ENCODE results near the gene NHLH1.

Gene NHLH1

GRCh38 chr1:160402001-160402795 lies 35.3 kb downstream of the NHLH1 start:
- Histone ChIP-seq H3K4me3 (ENCODE audit: control insufficient read depth in 1 of 7, extremely low read depth in 1 of 7, insufficient read depth in 4 of 7, low read depth in 2 of 7, low read length in 6 of 7) (no peak overlapping the region), H3K36me3 (ENCODE audit: control insufficient read depth in 4 of 4, insufficient read depth in 4 of 4, low read length in 3 of 4) (no peaks in the 10 kb centered on the region), H3K27me3 (replicated peaks in 2 of 5; ENCODE audit: control insufficient read depth in 4 of 5, insufficient read depth in 5 of 5, low read length in 4 of 5) (no peaks in the 10 kb centered on the region), H3K4me1 (ENCODE audit: control extremely low read depth in 1 of 4, control insufficient read depth in 4 of 4, insufficient read depth in 4 of 4, low read length in 3 of 4) (peaks cover 1 to 18% (median 16%) of the 10 kb centered on the region in 4 experiments), H3K9me3 (ENCODE audit: control extremely low read depth in 1 of 5, control insufficient read depth in 4 of 5, insufficient read depth in 2 of 5, low read depth in 1 of 5, low read length in 4 of 5) (no peaks in the 10 kb centered on the region), H3K27ac (ENCODE audit: insufficient read depth in 1 of 2, low read depth in 1 of 2, low read length in 2 of 2, poor library complexity in 1 of 2, severe bottlenecking in 2 of 2) (no peak overlapping the region)
- 88% methylated on average over 5 of the region's 9 CpGs for WGBS (ENCODE audit: insufficient coverage)
- CTCF ChIA-PET = interaction anchor here (0.8 kb wide), 1 partner anchor 110 kb away, joined by 3 read pairs; no protein-coding TSS in a partner anchor
- POLR2A ChIA-PET = no interaction called here
- no peak for DNase-seq

GRCh38 chr1:160403244-160403643 lies 36.4 kb downstream of the NHLH1 start:
- H3K36me3 ChIP-seq (ENCODE audit: control insufficient read depth in 4 of 4, insufficient read depth in 4 of 4, low read length in 3 of 4) = no peaks in the 10 kb centered on the region
- 50% methylated on average over 2 of the region's 3 CpGs for WGBS (ENCODE audit: insufficient coverage)
- no peak overlapping the region for H3K27ac ChIP-seq (ENCODE audit: insufficient read depth in 1 of 2, low read depth in 1 of 2, low read length in 2 of 2, poor library complexity in 1 of 2, severe bottlenecking in 2 of 2)
- no peaks in the 10 kb centered on the region for H3K9me3 ChIP-seq (ENCODE audit: control extremely low read depth in 1 of 5, control insufficient read depth in 4 of 5, insufficient read depth in 2 of 5, low read depth in 1 of 5, low read length in 4 of 5)
- ChIA-PET CTCF (no interaction called here), POLR2A (no interaction called here)
- no peak overlapping the region for H3K4me3 ChIP-seq (ENCODE audit: control insufficient read depth in 1 of 7, extremely low read depth in 1 of 7, insufficient read depth in 4 of 7, low read depth in 2 of 7, low read length in 6 of 7)
- DNase-seq = no peak
- H3K4me1 ChIP-seq (ENCODE audit: control extremely low read depth in 1 of 4, control insufficient read depth in 4 of 4, insufficient read depth in 4 of 4, low read length in 3 of 4) = peaks cover 1 to 18% (median 16%) of the 10 kb centered on the region in 4 experiments
- no peaks in the 10 kb centered on the region for H3K27me3 ChIP-seq (replicated peaks in 2 of 5; ENCODE audit: control insufficient read depth in 4 of 5, insufficient read depth in 5 of 5, low read length in 4 of 5)

GRCh38 chr1:160404094-160404493 lies 37.2 kb downstream of the NHLH1 start:
- ChIA-PET POLR2A (interaction anchor here (0.5 kb wide), 1 partner anchor 96 kb away, joined by 5 read pairs; no protein-coding TSS in a partner anchor), CTCF (interaction anchor here (2.0 kb wide), 1 partner anchor 16 kb away, joined by 4 read pairs; no protein-coding TSS in a partner anchor)
- no peak for DNase-seq
- H3K27me3 ChIP-seq (replicated peaks in 2 of 5; ENCODE audit: control insufficient read depth in 4 of 5, insufficient read depth in 5 of 5, low read length in 4 of 5) = no peaks in the 10 kb centered on the region
- WGBS (ENCODE audit: insufficient coverage) = 89% methylated on average over 3 of the region's 3 CpGs
- H3K27ac ChIP-seq (ENCODE audit: insufficient read depth in 1 of 2, low read depth in 1 of 2, low read length in 2 of 2, poor library complexity in 1 of 2, severe bottlenecking in 2 of 2) = no peak overlapping the region
- no peak overlapping the region for H3K4me3 ChIP-seq (ENCODE audit: control insufficient read depth in 1 of 7, extremely low read depth in 1 of 7, insufficient read depth in 4 of 7, low read depth in 2 of 7, low read length in 6 of 7)
- H3K9me3 ChIP-seq (ENCODE audit: control extremely low read depth in 1 of 5, control insufficient read depth in 4 of 5, insufficient read depth in 2 of 5, low read depth in 1 of 5, low read length in 4 of 5) = no peaks in the 10 kb centered on the region
- peaks cover 1 to 16% (median 15%) of the 10 kb centered on the region in 4 experiments for H3K4me1 ChIP-seq (ENCODE audit: control extremely low read depth in 1 of 4, control insufficient read depth in 4 of 4, insufficient read depth in 4 of 4, low read length in 3 of 4)
- no peaks in the 10 kb centered on the region for H3K36me3 ChIP-seq (ENCODE audit: control insufficient read depth in 4 of 4, insufficient read depth in 4 of 4, low read length in 3 of 4)

GRCh38 chr1:160405331-160405877 lies 38.5 kb downstream of the NHLH1 start:
- H3K36me3 ChIP-seq (ENCODE audit: control insufficient read depth in 4 of 4, insufficient read depth in 4 of 4, low read length in 3 of 4) = no peaks in the 10 kb centered on the region
- CTCF ChIA-PET = interaction anchor here (2.0 kb wide), 1 partner anchor 15 kb away, joined by 4 read pairs; no protein-coding TSS in a partner anchor
- H3K27me3 ChIP-seq (replicated peaks in 2 of 5; ENCODE audit: control insufficient read depth in 4 of 5, insufficient read depth in 5 of 5, low read length in 4 of 5) = peaks cover 0 to 3% (median 0%) of the 10 kb centered on the region in 5 experiments
- H3K27ac ChIP-seq (ENCODE audit: insufficient read depth in 1 of 2, low read depth in 1 of 2, low read length in 2 of 2, poor library complexity in 1 of 2, severe bottlenecking in 2 of 2) = no peak overlapping the region
- H3K4me1 ChIP-seq (ENCODE audit: control extremely low read depth in 1 of 4, control insufficient read depth in 4 of 4, insufficient read depth in 4 of 4, low read length in 3 of 4) = peaks cover 1 to 11% (median 8%) of the 10 kb centered on the region in 4 experiments
- H3K4me3 ChIP-seq (ENCODE audit: control insufficient read depth in 1 of 7, extremely low read depth in 1 of 7, insufficient read depth in 4 of 7, low read depth in 2 of 7, low read length in 6 of 7) = no peak overlapping the region
- DNase-seq = no peak
- no CpG with 5 or more reads among the region's 2 CpGs for WGBS (ENCODE audit: insufficient coverage)
- H3K9me3 ChIP-seq (ENCODE audit: control extremely low read depth in 1 of 5, control insufficient read depth in 4 of 5, insufficient read depth in 2 of 5, low read depth in 1 of 5, low read length in 4 of 5) = no peaks in the 10 kb centered on the region
- POLR2A ChIA-PET = no interaction called here

GRCh38 chr1:160406131-160406968 lies 39.5 kb downstream of the NHLH1 start:
- WGBS (ENCODE audit: insufficient coverage) = 97% methylated on average over 8 of the region's 15 CpGs
- Histone ChIP-seq H3K4me1 (ENCODE audit: control extremely low read depth in 1 of 4, control insufficient read depth in 4 of 4, insufficient read depth in 4 of 4, low read length in 3 of 4) (peaks cover 1 to 11% (median 3%) of the 10 kb centered on the region in 4 experiments), H3K4me3 (ENCODE audit: control insufficient read depth in 1 of 7, extremely low read depth in 1 of 7, insufficient read depth in 4 of 7, low read depth in 2 of 7, low read length in 6 of 7) (no peak overlapping the region), H3K27me3 (replicated peaks in 2 of 5; ENCODE audit: control insufficient read depth in 4 of 5, insufficient read depth in 5 of 5, low read length in 4 of 5) (peaks cover 0 to 3% (median 0%) of the 10 kb centered on the region in 5 experiments), H3K36me3 (ENCODE audit: control insufficient read depth in 4 of 4, insufficient read depth in 4 of 4, low read length in 3 of 4) (no peaks in the 10 kb centered on the region), H3K27ac (ENCODE audit: insufficient read depth in 1 of 2, low read depth in 1 of 2, low read length in 2 of 2, poor library complexity in 1 of 2, severe bottlenecking in 2 of 2) (no peak overlapping the region), H3K9me3 (ENCODE audit: control extremely low read depth in 1 of 5, control insufficient read depth in 4 of 5, insufficient read depth in 2 of 5, low read depth in 1 of 5, low read length in 4 of 5) (no peaks in the 10 kb centered on the region)
- CTCF ChIA-PET = interaction anchor here (2.0 kb wide), 1 partner anchor 14 kb away, joined by 4 read pairs; no protein-coding TSS in a partner anchor
- POLR2A ChIA-PET = interaction anchor here (0.6 kb wide), 1 partner anchor 11 kb away, joined by 5 read pairs; no protein-coding TSS in a partner anchor
- DNase-seq = no peak

GRCh38 chr1:160407839-160408801 lies 41.2 kb downstream of the NHLH1 start:
- Histone ChIP-seq H3K27me3 (replicated peaks in 2 of 5; ENCODE audit: control insufficient read depth in 4 of 5, insufficient read depth in 5 of 5, low read length in 4 of 5) (peaks cover 0 to 3% (median 0%) of the 10 kb centered on the region in 5 experiments), H3K4me1 (ENCODE audit: control extremely low read depth in 1 of 4, control insufficient read depth in 4 of 4, insufficient read depth in 4 of 4, low read length in 3 of 4) (peaks cover 0 to 2% (median 0%) of the 10 kb centered on the region in 4 experiments), H3K36me3 (ENCODE audit: control insufficient read depth in 4 of 4, insufficient read depth in 4 of 4, low read length in 3 of 4) (no peaks in the 10 kb centered on the region), H3K27ac (ENCODE audit: insufficient read depth in 1 of 2, low read depth in 1 of 2, low read length in 2 of 2, poor library complexity in 1 of 2, severe bottlenecking in 2 of 2) (no peak overlapping the region), H3K9me3 (ENCODE audit: control extremely low read depth in 1 of 5, control insufficient read depth in 4 of 5, insufficient read depth in 2 of 5, low read depth in 1 of 5, low read length in 4 of 5) (no peaks in the 10 kb centered on the region), H3K4me3 (ENCODE audit: control insufficient read depth in 1 of 7, extremely low read depth in 1 of 7, insufficient read depth in 4 of 7, low read depth in 2 of 7, low read length in 6 of 7) (no peak overlapping the region)
- 89% methylated on average over 7 of the region's 12 CpGs for WGBS (ENCODE audit: insufficient coverage)
- ChIA-PET POLR2A (no interaction called here), CTCF (interaction anchor here (0.7 to 1.1 kb wide), 4 partner anchors 12 to 272 kb away, joined by 3 to 4 read pairs (median 3); no protein-coding TSS in a partner anchor)
- no peak for DNase-seq
